SHP77 treated with DMSO at 0.1 percent for 48 hours (cell line): ENCODE data around the gene MSX1.

ENCODE experiments used
- DNase-seq: peaks from one replicate; lab custom pipeline; 2025; lab: John Stamatoyannopoulos, UW

Gene MSX1

GRCh38 chr4:4913147-4913561, 53.7 kb downstream of the MSX1 start:
- no peak for DNase-seq
